LNCaP clone FGC (cell line): ENCODE measurements around the gene DTX1.

Source experiments
- DNase-seq: peaks from one replicate; pipeline ENCODE4 v3.0.0-alpha.2; 2011; ENCODE audit warnings: low read depth
- H3K4me3 ChIP-seq: 2 replicates; pipeline ENCODE4 v1.5.1; 2011; ENCODE audit warnings: mild to moderate bottlenecking, low read depth, low read length, control low read depth
- CTCF ChIP-seq: IDR thresholded peaks from 2 replicates; pipeline ENCODE4 v1.5.1; 2012; ENCODE audit warnings: mild to moderate bottlenecking; ENCODE audit not compliant: control insufficient read depth, insufficient read depth; ENCODE audit errors: extremely low read depth

DTX1 gene

GRCh38 chr12:113055594-113056380 is 743 bp upstream of the DTX1 start:
- DNase-seq = no peak
- no peak for TF ChIP-seq CTCF
- H3K4me3 ChIP-seq = no peak overlapping the region

GRCh38 chr12:113056381-113056630 is 224 bp upstream of the DTX1 start:
- no peak overlapping the region for H3K4me3 ChIP-seq
- TF ChIP-seq CTCF = no peak
- no peak for DNase-seq

- no peak for DNase-seq
- TF ChIP-seq CTCF = no peak
- H3K4me3 ChIP-seq = no peak overlapping the region
Measured at GRCh38 chr12:113057565-113058485, 1.3 kb downstream of the DTX1 start.

GRCh38 chr12:113058553-113058952 is 2.0 kb downstream of the DTX1 start:
- no peak overlapping the region for H3K4me3 ChIP-seq
- DNase-seq = no peak
- TF ChIP-seq CTCF = no peak

GRCh38 chr12:113059071-113059595 is 2.6 kb downstream of the DTX1 start:
- TF ChIP-seq CTCF = no peak
- no peak overlapping the region for H3K4me3 ChIP-seq
- DNase-seq = no peak

GRCh38 chr12:113060336-113060960 is 3.9 kb downstream of the DTX1 start:
- DNase-seq = no peak
- no peak for TF ChIP-seq CTCF
- H3K4me3 ChIP-seq = no peak overlapping the region
